GM12878 (cell line): ENCODE results near the gene FAM124B. TPM values are rescaled to one million over a fixed set of nuclear protein-coding genes. Genes with fewer than 3 reads are reported as not detected.

Experiments used
- ATAC-seq: fragments of 200-7000 bp; cut with Tn5 transposase; 3 replicates; pipeline ENCODE4 v1.9.1; 2020; ENCODE audit warnings: mild to moderate bottlenecking, moderate library complexity
- BruUV-seq: library from RNA; stranded (reverse); fragments of 400-500 nt; replicated peaks from 2 replicates; lab custom pipeline; 2021; lab: Mats Ljungman, UMichigan
- CTCF ChIA-PET: fragments of 300-600 bp; sonication (Branson Sonifier 250); formaldehyde crosslinking; extraction: SDS; loops from one replicate; lab custom pipeline; 2021; ENCODE audit warnings: inconsistent platforms; lab: Yijun Ruan, JAX
- POLR2A ChIA-PET: fragments of 350-600 bp; formaldehyde crosslinking; extraction: SDS; loops from one replicate; lab custom pipeline; 2021; ENCODE audit warnings: inconsistent platforms; lab: Charles Lee
- RAD21 ChIA-PET: fragments of 300-600 bp; sonication (Branson Sonifier 250); formaldehyde crosslinking; loops from one replicate; lab custom pipeline; 2023; ENCODE audit warnings: antibody characterized with exemption; ENCODE audit not compliant: unreplicated experiment; lab: Charles Lee
- SMC1A ChIA-PET: fragments of 300-600 bp; sonication (Branson Sonifier 250); formaldehyde crosslinking; loops from one replicate; lab custom pipeline; 2023; ENCODE audit not compliant: unreplicated experiment, uncharacterized antibody; lab: Charles Lee
- DNase-seq: peaks from one replicate; pipeline ENCODE4 v3.0.0-alpha.2; 2011; ENCODE audit warnings: low read depth, low spot score
- FAIRE-seq: peaks from 3 replicates; lab custom pipeline; 2011; peaks lifted over from hg19 to GRCh38; lab: Jason Lieb, UNC
- H2AFZ ChIP-seq: 2 replicates; pipeline ENCODE4 v1.6.0; 2011; ENCODE audit warnings: low read depth, low read length, control low read depth; ENCODE audit not compliant: control insufficient read depth
- H3K27ac ChIP-seq: 2 replicates; pipeline ENCODE4 v1.5.1; 2011; ENCODE audit warnings: control low read depth; ENCODE audit not compliant: control insufficient read depth, insufficient read depth
- H3K27me3 ChIP-seq, 2 experiments: replicated peaks in 1 of 2; 2 replicates each; pipeline versions ENCODE4 v1.6.0 to v1.6.1; 2011; ENCODE audit warnings: low read length in 1 of 2; ENCODE audit not compliant: control insufficient read depth in 2 of 2, insufficient read depth in 2 of 2
- H3K36me3 ChIP-seq, 2 experiments: 2 replicates each; pipeline ENCODE4 v1.5.1; 2011; ENCODE audit warnings: low read length in 1 of 2; ENCODE audit not compliant: control insufficient read depth in 2 of 2, insufficient read depth in 2 of 2
- H3K4me1 ChIP-seq: 2 replicates; pipeline ENCODE4 v1.6.1; 2011; ENCODE audit warnings: mild to moderate bottlenecking, low read length, moderate library complexity, mixed read lengths; ENCODE audit not compliant: control insufficient read depth, insufficient read depth
- H3K4me2 ChIP-seq: 2 replicates; pipeline ENCODE4 v1.6.0; 2011; ENCODE audit warnings: control low read depth; ENCODE audit not compliant: control insufficient read depth, insufficient read depth
- H3K4me3 ChIP-seq: fragments of 200-600 bp; sonication (generic); 2 replicates; pipeline ENCODE4 v1.5.1; 2016
- H3K79me2 ChIP-seq: 2 replicates; pipeline ENCODE4 v1.6.0; 2011; ENCODE audit warnings: low read length; ENCODE audit not compliant: control insufficient read depth, insufficient read depth
- H3K9ac ChIP-seq: 2 replicates; pipeline ENCODE4 v1.8.0; 2011; ENCODE audit warnings: low read length, control low read depth, mixed read lengths; ENCODE audit not compliant: control insufficient read depth, insufficient read depth
- H3K9me3 ChIP-seq: replicated peaks from 3 replicates; pipeline ENCODE4 v1.5.1; 2011; ENCODE audit warnings: mild to moderate bottlenecking, low read length; ENCODE audit not compliant: control insufficient read depth, insufficient read depth
- H4K20me1 ChIP-seq: 2 replicates; pipeline ENCODE4 v1.6.0; 2011; ENCODE audit not compliant: control insufficient read depth, insufficient read depth
- BACH1 ChIP-seq: fragments of 450-650 bp; IDR thresholded peaks from 2 replicates; pipeline ENCODE4 v1.6.1; 2017; ENCODE audit warnings: mild to moderate bottlenecking, borderline replicate concordance
- CBX5 ChIP-seq: sonication (generic); IDR thresholded peaks from 2 replicates; pipeline ENCODE4 v1.6.1; 2016; ENCODE audit warnings: low read depth, moderate library complexity, mild to moderate bottlenecking, inconsistent platforms
- DPF2 ChIP-seq: fragments of 450-650 bp; IDR thresholded peaks from 2 replicates; pipeline ENCODE4 v1.6.1; 2017; ENCODE audit warnings: mild to moderate bottlenecking
- EED ChIP-seq: sonication (generic); IDR thresholded peaks from 2 replicates; pipeline ENCODE4 v1.6.1; 2016; ENCODE audit warnings: antibody characterized with exemption, low read depth
- EP300 ChIP-seq, 2 experiments: fragments of 150-350 bp in 1 of 2; IDR thresholded peaks; 2 replicates each; pipeline ENCODE4 v1.6.1; 2011 to 2012; ENCODE audit warnings: low read depth in 2 of 2, low read length in 2 of 2, borderline replicate concordance in 1 of 2, improper control_type of control experiment in 1 of 2, inconsistent platforms in 1 of 2; ENCODE audit not compliant: control insufficient read depth in 1 of 2
- JUND ChIP-seq: IDR thresholded peaks from 2 replicates; pipeline ENCODE4 v1.6.1; 2012; ENCODE audit warnings: low read depth, mild to moderate bottlenecking, low read length, improper control_type of control experiment, moderate library complexity
- NFIC ChIP-seq: IDR thresholded peaks from 2 replicates; pipeline ENCODE4 v1.6.1; 2012; ENCODE audit warnings: low read depth, mild to moderate bottlenecking, inconsistent platforms, low read length, moderate library complexity
- NR2C1 ChIP-seq: fragments of 450-650 bp; IDR thresholded peaks from 2 replicates; pipeline ENCODE4 v1.6.1; 2017; ENCODE audit warnings: antibody characterized with exemption, mild to moderate bottlenecking, moderate library complexity
- PAX5 ChIP-seq: IDR thresholded peaks from 2 replicates; pipeline ENCODE4 v1.6.1; 2011; ENCODE audit warnings: low read depth, low read length, borderline replicate concordance
- RB1 ChIP-seq: fragments of 450-650 bp; formaldehyde crosslinking; IDR thresholded peaks from 2 replicates; pipeline ENCODE4 v1.6.1; 2017; ENCODE audit warnings: mild to moderate bottlenecking, borderline replicate concordance
- RBBP5 ChIP-seq: fragments of 200-600 bp; sonication (generic); conservative IDR thresholded peaks from 2 replicates; pipeline ENCODE4 v1.6.1; 2016
- WGBS: methylation state at CpG from one replicate; pipeline ENCODE4 v1.1.6; 2016; ENCODE audit warnings: low lambda C conversion rate; ENCODE audit not compliant: insufficient replicate concordance, insufficient coverage; ENCODE audit errors: missing lambda C conversion rate; 5-methylcytosine and 5-hydroxymethylcytosine counted together
- in situ Hi-C: fragments of 300-500 bp; cut with MboI; formaldehyde crosslinking; loops from 9 replicates; pipeline ENCODE4 v1.14.3; 2018; ENCODE audit warnings: mixed read lengths
- intact Hi-C: fragments of 100-400 bp; cut with micrococcal nuclease; formaldehyde crosslinking; loops from one replicate; pipeline ENCODE4 v1.14.2; 2022; ENCODE audit not compliant: unreplicated experiment
- polyA plus RNA-seq, 11 experiments: library from polyadenylated mRNA; depleted of rRNA in 4 of 11; unstranded in 6 of 11; stranded (reverse) in 5 of 11; fragments of >200 nt; fragmentation: Nextera tagmentation in 4 of 11; fragmentation: Illumina TruSeq in 1 of 11; extraction: Ambion mirVana in 4 of 11; extraction: Trizol in 1 of 11; gene quantifications; 1 replicate in 1 of 11; 2 replicates in 10 of 11; pipeline versions ENCODE4 v1.2.1 to v1.2.3, GENCODE V29; 2011 to 2016; ENCODE audit warnings: inconsistent platforms in 2 of 11, missing spikeins in 2 of 11, low read depth in 1 of 11
- total RNA-seq, 4 experiments: library from RNA; depleted of rRNA in 3 of 4; stranded (reverse); fragments of >200 nt in 3 of 4; fragmentation: Illumina TruSeq in 1 of 4; extraction: Trizol in 1 of 4; gene quantifications; 2 replicates each; pipeline versions ENCODE4 v1.2.1 to v1.2.3, GENCODE V29; 2013 to 2021
- TF ChIP-seq, protein P1 (sequence below): fragments of 450-650 bp; IDR thresholded peaks from 2 replicates; pipeline ENCODE4 v1.6.1; 2014; ENCODE audit warnings: mild to moderate bottlenecking
- TF ChIP-seq, protein P2 (sequence below): IDR thresholded peaks from 2 replicates; pipeline ENCODE4 v1.6.1; 2012; ENCODE audit warnings: low read depth, low read length, improper control_type of control experiment
- TF ChIP-seq, protein P3 (sequence below): fragments of 450-650 bp; IDR thresholded peaks from 2 replicates; pipeline ENCODE4 v1.6.1; 2016; ENCODE audit warnings: mild to moderate bottlenecking, moderate library complexity, borderline replicate concordance

FAM124B gene
- total and polyA plus RNA-seq, 10 of the 15 experiments (the other 5 are each of a cell fraction or from before 2014, with no cell fraction given), result not detected

DNA sequence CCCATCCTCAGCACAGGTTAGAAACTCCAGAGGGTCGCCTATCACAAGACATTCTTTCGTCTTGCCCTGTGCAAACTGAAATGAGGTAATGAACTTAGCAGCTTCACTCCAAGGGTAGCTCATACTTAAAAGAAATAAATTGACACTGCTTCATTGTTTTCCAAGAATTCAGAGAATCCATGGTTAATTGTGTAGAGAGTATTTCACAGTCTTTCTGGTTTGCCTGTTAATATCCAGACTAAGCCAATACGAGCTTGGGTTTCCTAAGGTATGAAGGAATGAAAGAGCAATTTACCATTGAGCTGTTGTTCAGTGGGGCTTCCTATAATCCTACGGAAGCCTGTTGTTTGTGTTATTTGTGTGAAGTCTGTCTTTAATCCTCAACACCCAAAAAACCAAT, 58.7 kb downstream of the FAM124B start:
- RAD21 ChIA-PET, result no interaction called here
- Histone ChIP-seq H3K4me3 (no peak overlapping the region), H3K36me3 (no peaks in the 10 kb centered on the region), H3K4me1 (no peaks in the 10 kb centered on the region), H3K27me3 (peaks cover 0 to 5% of the 10 kb centered on the region in 2 experiments; a peak in 2 of 4 replicates), H3K4me2 (no peak overlapping the region), H2AFZ (no peak overlapping the region), H3K27ac (no peak overlapping the region), H3K9ac (no peak overlapping the region), H3K9me3 (no peaks in the 10 kb centered on the region), H3K79me2 (no peaks in the 10 kb centered on the region), H4K20me1 (no peaks in the 10 kb centered on the region)
- FAIRE-seq (no peak), ATAC-seq (no peak), DNase-seq (no peak)
- CTCF ChIA-PET, result interaction anchor here (0.7 to 3.3 kb wide), 4 partner anchors 15 to 349 kb away, joined by 3 to 12 read pairs (median 4); no protein-coding TSS in a partner anchor
- BruUV-seq, result no TSS peak
- SMC1A ChIA-PET, result no interaction called here
- intact Hi-C loops, result no loop called here
- 36% methylated on average over 4 of the region's 4 CpGs for WGBS
- TF ChIP-seq, protein P1, sequence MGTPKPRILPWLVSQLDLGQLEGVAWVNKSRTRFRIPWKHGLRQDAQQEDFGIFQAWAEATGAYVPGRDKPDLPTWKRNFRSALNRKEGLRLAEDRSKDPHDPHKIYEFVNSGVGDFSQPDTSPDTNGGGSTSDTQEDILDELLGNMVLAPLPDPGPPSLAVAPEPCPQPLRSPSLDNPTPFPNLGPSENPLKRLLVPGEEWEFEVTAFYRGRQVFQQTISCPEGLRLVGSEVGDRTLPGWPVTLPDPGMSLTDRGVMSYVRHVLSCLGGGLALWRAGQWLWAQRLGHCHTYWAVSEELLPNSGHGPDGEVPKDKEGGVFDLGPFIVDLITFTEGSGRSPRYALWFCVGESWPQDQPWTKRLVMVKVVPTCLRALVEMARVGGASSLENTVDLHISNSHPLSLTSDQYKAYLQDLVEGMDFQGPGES, result no peak
- TF ChIP-seq RBBP5 (no peak), EED (no peak), NR2C1 (no peak), BACH1 (no peak)
- POLR2A ChIA-PET, result no interaction called here
- in situ Hi-C loops, result no loop called here

DNA sequence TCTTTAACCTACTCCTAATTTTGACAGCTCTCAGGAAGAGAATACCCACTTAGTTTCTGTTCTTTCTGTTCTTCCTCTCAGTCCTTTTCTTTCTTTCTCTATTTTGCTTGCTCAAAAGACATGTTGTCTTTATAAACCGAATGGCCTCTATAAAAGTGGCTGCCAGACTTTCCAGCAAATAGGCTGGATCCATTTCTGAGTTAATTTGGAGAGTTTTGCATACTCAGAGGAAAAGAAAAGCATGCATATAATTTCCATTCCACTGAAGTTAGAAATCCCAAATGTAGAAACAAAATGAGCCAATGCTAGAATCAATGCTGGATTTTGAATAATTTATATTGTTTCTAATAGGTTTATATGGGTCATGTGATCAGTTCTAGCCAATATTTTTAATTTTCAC, 65.9 kb downstream of the FAM124B start:
- ChIA-PET RAD21 (no interaction called here), SMC1A (no interaction called here), CTCF (no interaction called here), POLR2A (no interaction called here)
- H3K9me3 ChIP-seq, result no peaks in the 10 kb centered on the region
- H3K9ac ChIP-seq, result no peak overlapping the region
- no peak overlapping the region for H3K4me3 ChIP-seq
- H4K20me1 ChIP-seq, result no peaks in the 10 kb centered on the region
- DNase-seq (no peak), ATAC-seq (no peak), FAIRE-seq (no peak)
- H3K27ac ChIP-seq, result no peak overlapping the region
- no TSS peak for BruUV-seq
- no peaks in the 10 kb centered on the region for H3K79me2 ChIP-seq
- in situ Hi-C loops, result no loop called here
- intact Hi-C loops, result no loop called here
- no peaks in the 10 kb centered on the region for H3K36me3 ChIP-seq
- H3K4me1 ChIP-seq, result no peaks in the 10 kb centered on the region
- no peaks in the 10 kb centered on the region; a peak in 1 of 4 replicates for H3K27me3 ChIP-seq
- H3K4me2 ChIP-seq, result no peak overlapping the region
- no peak overlapping the region for H2AFZ ChIP-seq
- WGBS, result 0% methylated on average over 1 of the region's 1 CpG
- TF ChIP-seq JUND (no peak), DPF2 (no peak), CBX5 (no peak), RB1 (no peak), EP300 (IDR thresholded peaks at IDR 0.05; ENCODE audit: borderline replicate concordance in 1 of 2, control insufficient read depth in 1 of 2, low read depth in 2 of 2, low read length in 2 of 2) (no peak), NFIC (no peak), PAX5 (no peak)
- TF ChIP-seq, protein P2, sequence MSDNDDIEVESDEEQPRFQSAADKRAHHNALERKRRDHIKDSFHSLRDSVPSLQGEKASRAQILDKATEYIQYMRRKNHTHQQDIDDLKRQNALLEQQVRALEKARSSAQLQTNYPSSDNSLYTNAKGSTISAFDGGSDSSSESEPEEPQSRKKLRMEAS, result no peak
- TF ChIP-seq, protein P3, sequence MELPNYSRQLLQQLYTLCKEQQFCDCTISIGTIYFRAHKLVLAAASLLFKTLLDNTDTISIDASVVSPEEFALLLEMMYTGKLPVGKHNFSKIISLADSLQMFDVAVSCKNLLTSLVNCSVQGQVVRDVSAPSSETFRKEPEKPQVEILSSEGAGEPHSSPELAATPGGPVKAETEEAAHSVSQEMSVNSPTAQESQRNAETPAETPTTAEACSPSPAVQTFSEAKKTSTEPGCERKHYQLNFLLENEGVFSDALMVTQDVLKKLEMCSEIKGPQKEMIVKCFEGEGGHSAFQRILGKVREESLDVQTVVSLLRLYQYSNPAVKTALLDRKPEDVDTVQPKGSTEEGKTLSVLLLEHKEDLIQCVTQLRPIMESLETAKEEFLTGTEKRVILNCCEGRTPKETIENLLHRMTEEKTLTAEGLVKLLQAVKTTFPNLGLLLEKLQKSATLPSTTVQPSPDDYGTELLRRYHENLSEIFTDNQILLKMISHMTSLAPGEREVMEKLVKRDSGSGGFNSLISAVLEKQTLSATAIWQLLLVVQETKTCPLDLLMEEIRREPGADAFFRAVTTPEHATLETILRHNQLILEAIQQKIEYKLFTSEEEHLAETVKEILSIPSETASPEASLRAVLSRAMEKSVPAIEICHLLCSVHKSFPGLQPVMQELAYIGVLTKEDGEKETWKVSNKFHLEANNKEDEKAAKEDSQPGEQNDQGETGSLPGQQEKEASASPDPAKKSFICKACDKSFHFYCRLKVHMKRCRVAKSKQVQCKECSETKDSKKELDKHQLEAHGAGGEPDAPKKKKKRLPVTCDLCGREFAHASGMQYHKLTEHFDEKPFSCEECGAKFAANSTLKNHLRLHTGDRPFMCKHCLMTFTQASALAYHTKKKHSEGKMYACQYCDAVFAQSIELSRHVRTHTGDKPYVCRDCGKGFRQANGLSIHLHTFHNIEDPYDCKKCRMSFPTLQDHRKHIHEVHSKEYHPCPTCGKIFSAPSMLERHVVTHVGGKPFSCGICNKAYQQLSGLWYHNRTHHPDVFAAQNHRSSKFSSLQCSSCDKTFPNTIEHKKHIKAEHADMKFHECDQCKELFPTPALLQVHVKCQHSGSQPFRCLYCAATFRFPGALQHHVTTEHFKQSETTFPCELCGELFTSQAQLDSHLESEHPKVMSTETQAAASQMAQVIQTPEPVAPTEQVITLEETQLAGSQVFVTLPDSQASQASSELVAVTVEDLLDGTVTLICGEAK, result no peak
